Measurements from ENCODE around the gene KCNK16. TPM values are rescaled to one million over a fixed set of nuclear protein-coding genes. Genes with fewer than 3 reads are reported as not detected.

The KCNK16 gene
- total RNA-seq, result not detected
- long read RNA-seq, result 0 reads

- no peak for ATAC-seq
- intact Hi-C loops (cut with DNase I), result no loop called here
- DNase-seq (ENCODE audit: missing footprints), result no peak
These were observed at the start of gene KCNK16 for GRCh38 chr6:39322306-39322850. TSS of gene KCNK16 (minus strand) at chr6:39322702. CDS start at chr6:39322540, 162 bp downstream.

- ATAC-seq, result no peak
- intact Hi-C loops (cut with DNase I), result no loop called here
- DNase-seq (ENCODE audit: missing footprints), result no peak
These were observed 47.9 kb upstream of the KCNK16 start for GRCh38 chr6:39370390-39370789.

- ATAC-seq (no peak), DNase-seq (ENCODE audit: missing footprints) (no peak)
- intact Hi-C loops (cut with DNase I), result no loop called here
These were observed 47.5 kb upstream of the KCNK16 start for GRCh38 chr6:39369987-39370386.

- intact Hi-C loops (cut with DNase I), result no loop called here
- no peak for DNase-seq (ENCODE audit: missing footprints)
- ATAC-seq, result no peak
These were observed 45.2 kb upstream of the KCNK16 start for GRCh38 chr6:39367700-39368099.

- DNase-seq (ENCODE audit: missing footprints) (no peak), ATAC-seq (no peak)
- intact Hi-C loops (cut with DNase I), result no loop called here
These were observed 44.6 kb upstream of the KCNK16 start for GRCh38 chr6:39366931-39367618.

GRCh38 chr6:39365281-39366074 lies 43.0 kb upstream of the KCNK16 start:
- no peak for ATAC-seq
- intact Hi-C loops (cut with DNase I), result no loop called here
- DNase-seq (ENCODE audit: missing footprints), result no peak

- no peak for ATAC-seq
- intact Hi-C loops (cut with DNase I), result loop anchor here (5.0 kb wide), 1 partner anchor 529 kb away; no protein-coding TSS in a partner anchor
- no peak for DNase-seq (ENCODE audit: missing footprints)
These were observed 40.8 kb upstream of the KCNK16 start for GRCh38 chr6:39363280-39363679.

GRCh38 chr6:39362487-39362865 lies 40.0 kb upstream of the KCNK16 start:
- ATAC-seq, result peak; percentile 21
- intact Hi-C loops (cut with DNase I), result loop anchor here (5.0 kb wide), 1 partner anchor 530 kb away; no protein-coding TSS in a partner anchor
- DNase-seq (ENCODE audit: missing footprints), result no peak

- intact Hi-C loops (cut with DNase I), result loop anchor here (5.0 kb wide), 1 partner anchor 530 kb away; no protein-coding TSS in a partner anchor
- DNase-seq (ENCODE audit: missing footprints), result no peak
- ATAC-seq, result peak; percentile 66
These were observed 39.4 kb upstream of the KCNK16 start for GRCh38 chr6:39361657-39362486.

- DNase-seq (ENCODE audit: missing footprints) (no peak), ATAC-seq (no peak)
- intact Hi-C loops (cut with DNase I), result loop anchor here (5.0 kb wide), 1 partner anchor 532 kb away; no protein-coding TSS in a partner anchor
These were observed 37.9 kb upstream of the KCNK16 start for GRCh38 chr6:39360378-39360777.

GRCh38 chr6:39357998-39358686 lies 35.6 kb upstream of the KCNK16 start:
- peak; percentile 47 for ATAC-seq
- no peak for DNase-seq (ENCODE audit: missing footprints)
- intact Hi-C loops (cut with DNase I), result no loop called here

- intact Hi-C loops (cut with DNase I), result no loop called here
These were observed 31.3 kb upstream of the KCNK16 start for GRCh38 chr6:39353698-39354315.

GRCh38 chr6:39350723-39351505 lies 28.4 kb upstream of the KCNK16 start:
- ATAC-seq (no peak), DNase-seq (ENCODE audit: missing footprints) (no peak)
- intact Hi-C loops (cut with DNase I), result no loop called here

More at GRCh38 chr6:39353698-39354315, 31.3 kb upstream of the KCNK16 start:
- DNase-seq (ENCODE audit: missing footprints) (no peak), ATAC-seq (no peak)

- DNase-seq (ENCODE audit: missing footprints) (no peak), ATAC-seq (no peak)
- intact Hi-C loops (cut with DNase I), result no loop called here
These were observed 26.2 kb upstream of the KCNK16 start for GRCh38 chr6:39348740-39349139.

- intact Hi-C loops (cut with DNase I), result no loop called here
- peak; percentile 66 for ATAC-seq
- DNase-seq (ENCODE audit: missing footprints), result no peak
These were observed 25.5 kb upstream of the KCNK16 start for GRCh38 chr6:39347906-39348585.

- DNase-seq (ENCODE audit: missing footprints) (no peak), ATAC-seq (no peak)
- intact Hi-C loops (cut with DNase I), result no loop called here
These were observed 24.7 kb upstream of the KCNK16 start for GRCh38 chr6:39347206-39347605.
